Kasumi-1 (cell line): ENCODE results near the gene TTC8.

Experiments used
- DNase-seq, 2 experiments: peaks; one replicate each; lab custom pipeline; 2025; lab: John Stamatoyannopoulos, UW

Gene TTC8

DNA sequence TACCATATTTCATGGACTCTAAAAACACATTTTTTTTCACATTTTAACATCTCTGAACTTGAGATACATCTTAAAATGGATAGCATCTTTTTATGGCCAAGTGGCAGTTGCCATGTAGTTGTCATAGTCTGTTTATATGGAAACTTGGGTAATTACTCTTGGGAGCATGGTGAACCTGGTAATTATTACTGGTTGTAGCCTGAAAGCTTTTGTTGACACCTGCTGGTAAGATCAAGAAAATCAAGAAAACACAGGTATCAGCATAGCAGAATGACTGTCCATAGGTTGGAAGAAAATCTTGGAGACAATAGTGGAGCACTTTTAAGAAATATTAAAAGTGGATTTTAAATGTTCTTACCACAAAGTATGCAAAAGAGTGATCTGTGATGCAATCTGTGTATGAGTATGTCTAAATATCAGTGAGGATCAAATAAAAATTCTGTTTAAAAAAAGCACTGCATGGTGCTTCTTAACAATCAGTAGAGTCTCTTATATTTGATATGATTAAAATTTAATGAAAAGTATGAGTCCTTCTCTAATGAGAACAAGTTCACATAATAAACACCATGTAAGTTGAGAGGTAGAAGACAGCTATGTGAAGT is 44.2 kb downstream of the TTC8 start:
- peak in 1 of 2 experiments; percentile 2 for DNase-seq

DNA sequence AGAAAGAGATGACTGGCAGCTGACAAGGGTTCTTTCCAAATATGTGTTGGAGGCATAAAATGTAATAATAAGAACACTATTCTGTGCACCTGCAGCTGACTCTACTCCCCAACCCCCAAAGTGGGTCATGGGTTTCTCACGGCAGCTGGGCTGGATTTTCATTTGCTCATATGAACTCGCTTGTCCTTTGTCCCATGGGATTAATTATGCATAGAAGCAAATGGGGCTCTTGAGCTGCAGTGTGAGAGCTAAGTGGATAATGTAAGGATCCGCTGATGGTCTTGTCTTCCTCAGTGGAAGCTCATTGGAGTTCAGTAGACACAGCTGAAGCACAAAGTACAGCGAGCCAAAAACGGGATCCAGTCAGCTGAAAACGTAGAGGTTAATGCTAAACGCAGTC is 46.3 kb downstream of the TTC8 start:
- no peak for DNase-seq

DNA sequence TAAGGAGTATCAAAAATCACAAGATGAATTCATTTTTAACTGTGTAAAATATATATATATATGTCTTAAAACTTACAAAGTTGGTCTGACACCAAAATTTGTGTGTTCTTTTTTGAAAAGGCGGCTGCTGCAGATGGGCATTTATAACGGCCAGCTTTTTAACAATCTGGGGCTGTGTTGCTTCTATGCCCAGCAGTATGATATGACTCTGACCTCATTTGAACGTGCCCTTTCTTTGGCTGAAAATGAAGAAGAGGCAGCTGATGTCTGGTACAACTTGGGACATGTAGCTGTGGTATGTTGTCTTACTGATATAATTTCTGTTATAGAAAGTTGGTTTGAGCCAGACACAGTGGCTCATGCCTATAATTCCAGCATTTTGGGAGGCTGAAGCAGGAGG is 47.0 kb downstream of the TTC8 start:
- DNase-seq = no peak

DNA sequence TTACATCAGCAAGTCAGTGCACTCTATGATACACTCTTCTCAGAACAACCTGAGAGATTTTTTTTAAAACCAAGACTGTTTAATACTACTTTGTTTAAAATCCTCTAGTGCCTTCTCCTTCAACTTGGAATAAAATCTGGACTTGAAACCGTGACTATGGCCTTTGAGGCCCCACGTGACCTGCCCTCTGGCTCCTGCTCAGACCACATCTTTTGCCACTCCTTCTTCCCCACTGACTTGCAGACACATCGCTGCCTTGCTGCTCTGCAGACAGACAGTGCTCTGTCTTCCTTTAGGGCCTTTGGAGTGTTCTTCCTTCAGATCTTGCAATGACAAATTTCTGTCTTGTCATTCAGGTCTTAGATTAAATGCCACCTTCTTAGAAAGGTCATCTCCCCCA is 48.5 kb downstream of the TTC8 start:
- DNase-seq = no peak

DNA sequence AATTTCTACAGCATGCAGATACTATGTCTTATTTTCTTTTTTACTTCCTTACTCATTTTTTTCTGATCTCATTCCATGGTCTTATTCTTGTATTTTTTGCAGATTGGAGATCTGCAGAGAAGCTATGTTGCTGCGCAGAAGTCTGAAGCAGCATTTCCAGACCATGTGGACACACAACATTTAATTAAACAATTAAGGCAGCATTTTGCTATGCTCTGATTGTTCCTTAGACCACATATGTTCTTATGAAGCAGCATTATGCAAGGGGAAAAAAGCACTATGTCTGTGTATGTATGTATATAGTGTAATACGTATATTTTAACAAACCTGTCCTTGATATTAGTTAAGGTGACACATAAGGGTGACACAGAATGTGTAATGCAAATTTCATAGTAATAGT is 52.7 kb downstream of the TTC8 start:
- no peak for DNase-seq

DNA sequence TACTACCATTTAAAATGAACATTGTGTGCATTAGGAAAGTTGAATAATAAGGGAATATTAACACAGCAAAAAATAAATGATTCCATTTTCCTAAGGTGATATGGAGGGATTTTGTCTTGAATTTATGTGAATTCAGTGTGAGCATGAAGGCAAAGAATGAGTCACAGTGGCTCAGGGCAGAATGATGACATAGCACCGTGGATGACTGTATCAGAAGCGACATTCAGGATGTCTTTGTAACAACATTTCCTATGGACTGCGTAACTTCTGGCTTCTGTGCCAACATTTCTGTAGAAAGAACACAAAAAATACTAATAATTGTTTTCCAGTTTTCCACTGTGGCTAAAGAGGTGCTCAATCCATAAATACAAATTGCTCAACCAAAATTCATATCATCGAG is 54.6 kb downstream of the TTC8 start:
- peak; percentile 12 to 19 for DNase-seq

DNA sequence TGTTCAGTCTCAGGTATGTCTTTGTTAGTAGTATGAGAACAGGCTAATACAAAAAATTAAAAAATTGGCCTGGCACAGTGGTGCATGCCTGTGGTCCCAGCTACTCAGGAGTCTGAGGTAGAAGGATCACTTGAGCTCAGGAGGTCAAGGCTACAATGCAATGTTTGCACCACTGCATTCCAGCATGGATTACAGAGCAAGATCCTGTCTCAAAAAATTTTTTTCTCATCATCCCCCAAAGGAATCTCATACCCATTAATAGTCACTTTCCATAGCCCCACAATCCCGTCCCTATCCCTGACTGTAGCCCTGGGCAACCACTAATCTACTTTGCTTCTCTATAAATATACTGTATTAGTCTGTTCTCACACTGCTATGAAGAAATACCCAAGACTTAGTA is 57.8 kb downstream of the TTC8 start:
- DNase-seq = no peak

DNA sequence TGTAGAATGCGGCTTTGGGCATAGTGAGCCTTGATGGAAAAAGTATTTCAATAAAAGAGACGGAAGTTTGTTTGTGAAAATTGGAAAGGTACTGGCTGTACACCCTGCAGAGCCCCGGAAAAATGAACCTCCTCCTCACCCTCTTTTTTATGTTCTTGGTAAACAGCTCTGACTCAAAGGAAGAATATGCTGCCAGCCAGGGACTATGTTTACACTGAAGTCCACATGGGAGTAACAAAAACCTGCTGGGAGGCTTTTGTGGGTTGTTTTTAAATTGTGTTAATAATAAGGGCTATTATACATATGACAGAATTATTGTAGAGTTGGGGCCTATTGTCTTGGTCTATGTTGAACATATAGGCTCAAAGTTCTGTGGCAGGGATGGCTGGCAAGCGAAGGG is 70.7 kb downstream of the TTC8 start:
- no peak for DNase-seq

DNA sequence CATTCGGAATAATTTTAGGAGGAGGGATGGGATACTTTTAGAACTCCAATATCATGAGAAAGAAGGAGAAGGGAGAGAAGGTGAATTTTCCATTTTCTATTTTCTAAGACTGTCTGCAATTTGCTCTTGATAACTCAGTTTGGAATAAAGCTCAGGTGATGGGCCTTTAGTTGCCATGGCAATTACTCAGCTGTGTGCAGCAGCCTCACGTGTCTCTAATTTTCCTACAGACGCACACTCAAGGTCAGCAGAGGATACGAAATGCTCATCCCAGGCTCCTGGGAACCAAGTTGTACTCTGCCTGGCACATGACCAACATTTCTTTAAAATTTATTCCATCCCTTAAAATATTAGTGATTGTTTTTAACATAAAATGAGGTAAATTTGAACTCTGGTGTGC is 76.7 kb downstream of the TTC8 start:
- no peak for DNase-seq

DNA sequence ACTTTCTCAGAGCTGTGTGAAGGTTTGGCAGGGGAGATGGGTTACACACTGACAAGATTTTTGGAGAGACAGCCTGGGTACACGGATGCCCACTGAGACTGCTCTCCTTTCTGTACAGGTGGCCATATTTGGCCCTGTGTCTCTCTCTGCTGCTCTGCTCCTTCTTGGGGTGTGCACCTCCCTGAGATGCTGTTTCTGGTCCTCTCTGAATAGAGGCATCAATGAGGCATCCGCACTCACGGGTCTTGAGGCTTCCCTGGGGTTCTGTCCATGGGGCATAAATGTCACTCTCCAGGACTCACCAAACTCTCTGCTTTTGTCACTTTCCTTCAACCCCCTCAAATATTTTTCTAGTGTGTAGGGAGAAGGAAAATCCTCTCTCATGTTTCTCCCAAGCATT is 77.5 kb downstream of the TTC8 start:
- no peak for DNase-seq

DNA sequence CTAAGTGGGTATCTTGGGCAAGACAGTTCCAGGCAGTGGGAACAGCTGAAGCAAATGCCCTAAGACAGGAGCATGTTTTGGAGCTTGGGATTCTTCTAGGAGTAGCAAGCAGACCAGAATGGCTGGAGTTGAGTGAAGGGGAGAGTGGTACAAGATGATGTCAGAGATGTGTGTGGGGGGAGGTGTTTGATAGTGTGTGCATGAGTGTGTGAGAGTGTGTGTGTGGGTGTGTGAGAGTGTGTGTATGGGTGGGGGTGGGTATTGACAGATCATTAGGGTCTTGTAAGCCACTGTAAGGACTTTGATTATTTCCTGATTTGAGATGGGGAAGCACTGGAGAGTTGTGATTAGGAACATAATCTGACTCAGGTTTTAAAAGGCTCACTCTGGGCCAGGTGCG is 78.4 kb downstream of the TTC8 start:
- DNase-seq = no peak

DNA sequence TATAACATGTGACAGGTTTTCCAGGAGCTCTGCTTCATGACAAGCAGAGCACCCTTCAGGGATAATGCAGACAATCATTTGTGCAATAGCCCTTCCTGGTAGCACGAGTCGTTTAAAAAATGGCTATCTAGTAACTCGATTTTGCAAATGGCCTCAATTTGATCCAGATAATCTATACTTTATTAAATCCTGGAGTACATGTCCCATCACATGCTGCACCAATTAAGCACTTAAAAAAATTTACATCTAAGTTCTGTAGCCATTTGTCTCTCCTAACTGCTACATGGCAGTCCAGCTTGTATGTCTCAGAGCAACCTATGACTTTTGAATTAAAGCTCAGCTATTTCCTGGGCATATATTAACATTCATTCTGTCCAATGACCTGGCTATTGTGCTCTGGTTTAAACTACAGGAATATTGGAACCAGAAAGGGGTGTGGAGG is 79.8 kb downstream of the TTC8 start:
- DNase-seq = no peak

DNA sequence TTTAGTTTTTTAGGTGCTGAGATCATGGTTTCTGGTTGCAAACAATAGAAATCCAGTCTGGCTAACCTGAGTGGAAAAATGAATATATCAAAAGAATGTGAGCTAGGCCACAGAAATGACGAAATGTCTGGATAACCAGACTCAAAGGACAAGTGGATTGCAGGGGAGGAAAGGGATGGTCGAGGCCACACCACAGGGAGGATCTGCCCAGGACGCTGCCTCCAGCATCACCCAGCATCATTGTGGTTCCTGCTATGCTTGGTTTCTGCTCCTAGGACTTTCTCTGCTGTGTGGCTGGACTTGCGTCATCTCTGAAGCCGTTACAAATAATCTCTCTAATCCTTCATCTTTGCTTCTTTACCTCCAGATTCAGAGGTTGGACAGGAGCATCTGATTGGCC is 80.4 kb downstream of the TTC8 start:
- DNase-seq = no peak

DNA sequence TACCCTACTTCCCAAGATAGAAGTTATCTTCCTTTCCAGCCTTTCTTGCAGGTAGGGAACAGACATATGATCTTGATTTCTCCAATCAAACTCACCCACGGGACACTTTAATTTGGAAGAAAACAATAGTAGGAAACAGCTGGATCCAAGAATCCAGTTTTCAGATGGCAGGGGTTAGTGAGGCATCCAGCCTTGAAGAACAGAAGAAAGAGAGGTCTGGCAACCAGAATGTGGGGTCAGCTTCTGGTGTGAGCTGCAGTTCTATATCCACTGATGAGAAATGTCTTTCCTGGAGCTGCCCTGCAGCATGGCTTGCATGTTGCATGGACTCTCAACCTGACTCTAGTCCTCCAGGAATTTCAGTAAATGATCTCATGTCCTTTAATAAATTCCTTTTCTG is 83.8 kb downstream of the TTC8 start:
- DNase-seq = no peak

DNA sequence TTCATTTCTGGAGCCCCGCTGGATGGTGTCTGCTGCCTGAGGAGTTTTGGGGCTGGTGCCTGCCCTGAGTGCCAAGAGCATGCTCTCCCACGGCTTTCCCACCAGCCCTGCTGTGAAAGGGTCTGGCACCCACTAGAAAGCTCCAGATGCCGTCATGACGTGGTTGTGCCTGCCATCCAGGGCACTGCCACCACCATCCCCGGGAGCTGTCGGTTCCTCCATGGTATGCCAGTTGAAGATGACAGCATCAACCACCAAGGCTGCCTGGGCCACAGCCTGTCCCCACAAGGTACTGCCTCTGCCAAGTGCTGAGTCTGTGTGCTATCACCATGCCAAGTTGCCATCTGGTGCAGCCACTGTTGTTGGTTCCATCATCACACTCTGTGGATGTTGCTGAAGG is 85.9 kb downstream of the TTC8 start:
- DNase-seq = no peak

DNA sequence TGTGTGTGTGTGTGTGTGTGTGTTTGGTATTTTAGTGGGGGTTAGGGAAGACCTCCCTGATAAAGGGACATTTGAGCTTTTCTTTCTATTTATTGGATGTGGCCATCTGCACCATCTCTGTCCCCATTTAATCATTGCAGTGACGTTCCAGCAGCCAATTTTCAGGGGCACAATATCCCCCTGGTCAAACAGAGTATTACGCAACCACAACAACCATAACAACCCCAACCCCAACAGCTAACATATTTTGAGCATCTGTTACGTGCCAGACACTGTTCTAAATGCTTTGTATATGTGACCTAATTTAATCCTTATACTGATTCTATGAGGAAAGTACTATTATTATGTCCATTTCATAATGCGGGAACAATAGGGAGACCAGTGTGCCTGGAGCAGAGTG is 87.4 kb downstream of the TTC8 start:
- DNase-seq = no peak

DNA sequence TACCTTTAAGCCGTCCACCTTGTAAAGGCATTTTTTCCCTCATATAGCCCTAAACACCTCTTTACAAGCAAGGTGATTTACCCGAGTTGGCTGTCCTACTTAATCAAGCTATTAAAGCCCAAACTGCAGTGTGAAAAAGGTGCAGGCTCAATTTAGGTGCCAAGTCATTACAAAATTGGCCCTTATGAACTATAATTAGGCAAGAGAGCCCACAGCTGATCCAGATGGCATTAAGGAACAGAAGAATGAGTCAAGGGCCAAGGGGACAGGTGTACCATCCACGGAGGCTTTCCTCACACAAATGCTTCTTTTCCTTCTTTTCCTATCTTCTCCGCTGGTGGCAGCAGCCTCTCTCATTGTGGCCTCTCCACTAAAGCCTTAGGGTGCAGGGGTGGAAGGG is 90.5 kb downstream of the TTC8 start:
- no peak for DNase-seq

DNA sequence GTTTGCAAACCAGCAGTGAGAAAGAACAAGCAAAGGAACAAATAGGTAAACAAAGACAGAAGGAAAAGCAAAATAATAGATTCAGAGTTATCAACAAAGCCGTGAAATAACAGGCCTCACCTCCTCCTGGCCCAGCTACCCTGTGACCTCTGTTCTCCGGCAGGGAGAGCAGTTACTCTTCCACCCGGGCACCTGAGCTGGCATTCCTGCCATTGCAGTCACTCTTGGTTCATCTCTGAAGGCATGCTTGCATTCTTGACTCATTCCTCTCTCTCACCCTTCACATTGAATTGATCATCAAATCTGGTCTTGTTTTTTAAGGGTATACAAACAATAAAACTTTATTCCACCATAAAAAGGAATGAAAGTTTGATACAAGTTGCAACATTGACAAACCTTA is 95.1 kb downstream of the TTC8 start:
- DNase-seq = no peak
